Ishikawa (cell line): ENCODE results near the gene SOS1.

ENCODE experiments used
- CEBPB ChIP-seq: IDR thresholded peaks from 2 replicates; pipeline ENCODE4 v1.6.1; 2012
- CREB1 ChIP-seq: IDR thresholded peaks from 2 replicates; pipeline ENCODE4 v1.6.1; 2012; ENCODE audit warnings: low read depth
- EGR1 ChIP-seq: IDR thresholded peaks from 2 replicates; pipeline ENCODE4 v1.6.1; 2012
- EP300 ChIP-seq: IDR thresholded peaks from 2 replicates; pipeline ENCODE4 v1.6.1; 2012; ENCODE audit warnings: borderline replicate concordance
- FOXM1 ChIP-seq: IDR thresholded peaks from 2 replicates; pipeline ENCODE4 v1.6.1; 2012; ENCODE audit warnings: low read depth, borderline replicate concordance
- MAX ChIP-seq: IDR thresholded peaks from 2 replicates; pipeline ENCODE4 v1.6.1; 2012
- NFIC ChIP-seq: IDR thresholded peaks from 2 replicates; pipeline ENCODE4 v1.6.1; 2012
- RAD21 ChIP-seq: IDR thresholded peaks from 2 replicates; pipeline ENCODE4 v1.6.1; 2012; ENCODE audit warnings: low read depth
- REST ChIP-seq: IDR thresholded peaks from 2 replicates; pipeline ENCODE4 v1.6.1; 2012; ENCODE audit warnings: low read depth, mild to moderate bottlenecking
- TAF1 ChIP-seq: IDR thresholded peaks from 2 replicates; pipeline ENCODE4 v1.6.1; 2012; ENCODE audit warnings: low read depth, mild to moderate bottlenecking
- TCF12 ChIP-seq: IDR thresholded peaks from 2 replicates; pipeline ENCODE4 v1.6.1; 2012; ENCODE audit warnings: low read depth
- TEAD4 ChIP-seq: IDR thresholded peaks from 2 replicates; pipeline ENCODE4 v1.6.1; 2012
- USF1 ChIP-seq: IDR thresholded peaks from 2 replicates; pipeline ENCODE4 v1.6.1; 2012
- YY1 ChIP-seq: IDR thresholded peaks from 2 replicates; pipeline ENCODE4 v1.6.1; 2012; ENCODE audit warnings: low read depth
- ZBTB7A ChIP-seq: IDR thresholded peaks from 2 replicates; pipeline ENCODE4 v1.6.1; 2012; ENCODE audit warnings: low read depth

SOS1 gene

GRCh38 chr2:39091543-39091942 is 29.3 kb downstream of the SOS1 start:
- TF ChIP-seq CEBPB (no peak), USF1 (no peak), REST (no peak), EP300 (no peak), FOXM1 (no peak), YY1 (no peak), EGR1 (no peak)

GRCh38 chr2:39091063-39091462 is 29.8 kb downstream of the SOS1 start:
- TF ChIP-seq FOXM1, result no peak
- no peak for TF ChIP-seq CEBPB
- TF ChIP-seq TAF1, result no peak
- TF ChIP-seq EGR1, result no peak
- TF ChIP-seq RAD21, result no peak
- no peak for TF ChIP-seq NFIC
- TF ChIP-seq TCF12, result no peak
- TF ChIP-seq CREB1, result no peak
- no peak for TF ChIP-seq ZBTB7A
- no peak for TF ChIP-seq YY1
- TF ChIP-seq REST, result no peak

- TF ChIP-seq EP300 (no peak), NFIC (no peak), RAD21 (no peak), CREB1 (no peak), REST (no peak), EGR1 (no peak), TCF12 (no peak), YY1 (no peak), ZBTB7A (no peak), TEAD4 (no peak), FOXM1 (no peak), MAX (no peak), TAF1 (no peak), CEBPB (no peak), USF1 (no peak)
Observed at GRCh38 chr2:39080152-39080551, 40.7 kb downstream of the SOS1 start.

GRCh38 chr2:39069890-39070465 is 50.9 kb downstream of the SOS1 start:
- TF ChIP-seq USF1 (no peak), CEBPB (no peak), TAF1 (no peak), RAD21 (no peak), REST (no peak), NFIC (no peak), TCF12 (no peak), MAX (no peak), TEAD4 (no peak), FOXM1 (no peak), CREB1 (no peak), EGR1 (no peak), EP300 (no peak), YY1 (no peak), ZBTB7A (no peak)
